HepG2 (cell line): ENCODE measurements around the gene RAET1E. TPM values are rescaled to one million over a fixed set of nuclear protein-coding genes. Genes with fewer than 3 reads are reported as not detected.

Experiments
- BATF2 ChIP-seq: sonication (generic); formaldehyde crosslinking; IDR thresholded peaks from 2 replicates; pipeline ENCODE4 v1.8.0; 2022; ENCODE audit warnings: mild to moderate bottlenecking, missing genetic modification reagents, moderate library complexity
- CTCF ChIP-seq: sonication (generic); formaldehyde crosslinking; IDR thresholded peaks from 2 replicates; pipeline ENCODE4 v1.5.0; 2020; ENCODE audit warnings: mild to moderate bottlenecking, missing genetic modification reagents, moderate library complexity
- EHMT2 ChIP-seq: fragments of 200-600 bp; sonication (generic); IDR thresholded peaks from 2 replicates; pipeline ENCODE4 v1.7.0; 2017; ENCODE audit warnings: antibody characterized with exemption, low read depth, low read length, borderline replicate concordance
- HDAC1 ChIP-seq: sonication (generic); formaldehyde crosslinking; IDR thresholded peaks from 2 replicates; pipeline ENCODE4 v1.5.1; 2020; ENCODE audit warnings: mild to moderate bottlenecking, missing genetic modification reagents
- IRF2 ChIP-seq: IDR thresholded peaks from 2 replicates; pipeline ENCODE4 v1.6.1; 2018; ENCODE audit warnings: missing genetic modification reagents, missing compliant biosample characterization
- KLF11 ChIP-seq: IDR thresholded peaks from 2 replicates; pipeline ENCODE4 v1.6.1; 2016; ENCODE audit warnings: missing compliant biosample characterization
- NPAS2 ChIP-seq: sonication (generic); formaldehyde crosslinking; IDR thresholded peaks from 2 replicates; pipeline ENCODE4 v1.8.0; 2022; ENCODE audit warnings: mild to moderate bottlenecking, missing genetic modification reagents, borderline replicate concordance
- PLSCR1 ChIP-seq: sonication (generic); formaldehyde crosslinking; IDR thresholded peaks from 2 replicates; pipeline ENCODE4 v1.5.0; 2020; ENCODE audit warnings: missing genetic modification reagents, mild to moderate bottlenecking, borderline replicate concordance
- RFXAP ChIP-seq: sonication (generic); formaldehyde crosslinking; IDR thresholded peaks from 2 replicates; pipeline ENCODE4 v1.4.0; 2020; ENCODE audit warnings: missing genetic modification reagents, borderline replicate concordance
- RXRB ChIP-seq: IDR thresholded peaks from 2 replicates; pipeline ENCODE4 v1.6.1; 2016; ENCODE audit warnings: borderline replicate concordance, missing genetic modification reagents, missing compliant biosample characterization
- SRF ChIP-seq: IDR thresholded peaks from 2 replicates; pipeline ENCODE4 v1.6.1; 2011; ENCODE audit warnings: mild to moderate bottlenecking, low read depth, low read length, moderate library complexity
- XBP1 ChIP-seq: sonication (generic); formaldehyde crosslinking; IDR thresholded peaks from 2 replicates; pipeline ENCODE4 v1.5.0; 2020; ENCODE audit warnings: missing genetic modification reagents
- YEATS4 ChIP-seq: sonication (generic); formaldehyde crosslinking; IDR thresholded peaks from 2 replicates; pipeline ENCODE4 v1.4.0; 2020; ENCODE audit warnings: missing genetic modification reagents, borderline replicate concordance
- ZBTB21 ChIP-seq: sonication (generic); formaldehyde crosslinking; IDR thresholded peaks from 2 replicates; pipeline ENCODE4 v1.4.0; 2020; ENCODE audit warnings: missing genetic modification reagents
- ZFAT ChIP-seq: sonication (generic); formaldehyde crosslinking; conservative IDR thresholded peaks from 2 replicates; pipeline ENCODE4 v1.8.1; 2023; ENCODE audit warnings: missing genetic modification reagents, inconsistent platforms
- ZFP1 ChIP-seq: IDR thresholded peaks from 2 replicates; pipeline ENCODE4 v1.6.1; 2016
- ZFX ChIP-seq: sonication (generic); formaldehyde crosslinking; IDR thresholded peaks from 2 replicates; pipeline ENCODE4 v1.4.0; 2020; ENCODE audit warnings: mild to moderate bottlenecking, low read depth, missing genetic modification reagents, moderate library complexity
- ZHX1 ChIP-seq: sonication (generic); formaldehyde crosslinking; IDR thresholded peaks from 2 replicates; pipeline ENCODE4 v1.8.1; 2022; ENCODE audit warnings: low read depth, mild to moderate bottlenecking, missing genetic modification reagents
- ZNF180 ChIP-seq: sonication (generic); formaldehyde crosslinking; IDR thresholded peaks from 2 replicates; pipeline ENCODE4 v1.4.0; 2020; ENCODE audit warnings: low read depth, missing genetic modification reagents, borderline replicate concordance
- ZNF557 ChIP-seq: sonication (generic); formaldehyde crosslinking; IDR thresholded peaks from 2 replicates; pipeline ENCODE4 v1.4.0; 2020; ENCODE audit warnings: missing genetic modification reagents
- ZNF605 ChIP-seq: sonication (generic); formaldehyde crosslinking; IDR thresholded peaks from 2 replicates; pipeline ENCODE4 v1.8.0; 2022; ENCODE audit warnings: mild to moderate bottlenecking, missing genetic modification reagents
- ZNF773 ChIP-seq: sonication (generic); formaldehyde crosslinking; IDR thresholded peaks from 2 replicates; pipeline ENCODE4 v1.4.0; 2020; ENCODE audit warnings: missing genetic modification reagents, borderline replicate concordance
- ZNF784 ChIP-seq: sonication (generic); formaldehyde crosslinking; IDR thresholded peaks from 2 replicates; pipeline ENCODE4 v1.5.1; 2020; ENCODE audit warnings: missing genetic modification reagents, mild to moderate bottlenecking, borderline replicate concordance
- ZNF841 ChIP-seq: sonication (generic); formaldehyde crosslinking; IDR thresholded peaks from 2 replicates; pipeline ENCODE4 v1.8.1; 2023; ENCODE audit warnings: missing genetic modification reagents, borderline replicate concordance
- polyA plus RNA-seq, 8 experiments: library from polyadenylated mRNA; depleted of rRNA in 3 of 8; stranded (reverse) in 7 of 8; unstranded in 1 of 8; fragments of >200 nt; fragmentation: Illumina TruSeq in 4 of 8; extraction: Trizol in 4 of 8; gene quantifications; 2 replicates each; pipeline versions ENCODE4 v1.2.1 to v1.2.3, GENCODE V29; 2011 to 2016; ENCODE audit warnings: low read depth in 4 of 8, missing spikeins in 1 of 8, mixed read lengths in 1 of 8; ENCODE audit not compliant: insufficient read depth in 1 of 8
- total RNA-seq, 5 experiments: library from RNA; depleted of rRNA; stranded (reverse); fragments of >200 nt; fragmentation: Illumina TruSeq; extraction: Trizol; gene quantifications; 2 replicates each; pipeline ENCODE4 v1.2.3, GENCODE V29; 2016; ENCODE audit warnings: low read depth in 1 of 5

RAET1E gene
- total and polyA plus RNA-seq, 2 of the 13 experiments (the other 11 are each of a cell fraction or from before 2014, with no cell fraction given), result not detected

- TF ChIP-seq RFXAP (CRISPR knock-in tag), result 0 out of 2 replicates have a peak, but pooled peaks have one; percentile 41
- TF ChIP-seq ZFP1 (CRISPR knock-in tag), result peak; percentile 91
- TF ChIP-seq ZNF605 (CRISPR knock-in tag), result peak; percentile 52; the same call in 1 of the 2 replicates
- no peak for TF ChIP-seq KLF11
- no peak for TF ChIP-seq XBP1
- TF ChIP-seq ZNF784 (CRISPR knock-in tag), result peak; percentile 83; the same call in 1 of the 2 replicates
- 0 out of 2 replicates have a peak, but pooled peaks have one; percentile 30 for TF ChIP-seq ZNF557 (CRISPR knock-in tag)
- TF ChIP-seq EHMT2, result no peak; the same call in 1 of the 2 replicates
- TF ChIP-seq RXRB, result peak; percentile 97
- no peak for TF ChIP-seq BATF2
- peak; percentile 89 for TF ChIP-seq HDAC1 (CRISPR knock-in tag)
- no peak for TF ChIP-seq ZFAT (CRISPR knock-in tag)
- TF ChIP-seq IRF2, result peak; percentile 93
- peak; percentile 64; the same call in 1 of the 2 replicates for TF ChIP-seq ZHX1
- no peak for TF ChIP-seq SRF
- no peak for TF ChIP-seq ZNF841 (CRISPR knock-in tag)
- peak; percentile 80 for TF ChIP-seq CTCF (CRISPR knock-in tag)
- no peak for TF ChIP-seq ZBTB21 (CRISPR knock-in tag)
- no peak for TF ChIP-seq ZNF773 (CRISPR knock-in tag)
- TF ChIP-seq ZFX (CRISPR knock-in tag), result peak; percentile 89
- TF ChIP-seq YEATS4, result no peak; the same call in 1 of the 2 replicates
- no peak for TF ChIP-seq NPAS2
- no peak; the same call in 1 of the 2 replicates for TF ChIP-seq PLSCR1
- no peak for TF ChIP-seq ZNF180 (CRISPR knock-in tag)
Measured at GRCh38 chr6:149860834-149861602, 36.9 kb downstream of the RAET1E start (continued).
